HepG2 (cell line): ENCODE results near the gene CSTPP1. TPM values are rescaled to one million over a fixed set of nuclear protein-coding genes. Genes with fewer than 3 reads are reported as not detected.

Experiments used
- ATF4 ChIP-seq, 2 experiments: fragments of 450-650 bp in 1 of 2; sonication (generic) in 1 of 2; formaldehyde crosslinking; IDR thresholded peaks; 2 replicates each; pipeline versions ENCODE4 v1.5.0 to v1.8.0; 2020 to 2022; ENCODE audit warnings: mild to moderate bottlenecking in 1 of 2, missing genetic modification reagents in 1 of 2
- HDAC1 ChIP-seq: sonication (generic); formaldehyde crosslinking; IDR thresholded peaks from 2 replicates; pipeline ENCODE4 v1.5.1; 2020; ENCODE audit warnings: mild to moderate bottlenecking, missing genetic modification reagents
- MLLT10 ChIP-seq: sonication (generic); formaldehyde crosslinking; IDR thresholded peaks from 2 replicates; pipeline ENCODE4 v1.4.0; 2020; ENCODE audit warnings: missing genetic modification reagents
- MYC ChIP-seq: sonication (generic); formaldehyde crosslinking; IDR thresholded peaks from 2 replicates; pipeline ENCODE4 v1.9.0; 2021; ENCODE audit warnings: missing genetic modification reagents, borderline replicate concordance
- PAWR ChIP-seq: sonication (generic); formaldehyde crosslinking; IDR thresholded peaks from 2 replicates; pipeline ENCODE4 v1.4.0; 2020; ENCODE audit warnings: missing genetic modification reagents, mild to moderate bottlenecking, borderline replicate concordance
- RFX1 ChIP-seq: fragments of 450-650 bp; IDR thresholded peaks from 2 replicates; pipeline ENCODE4 v1.6.1; 2017
- ZIK1 ChIP-seq: sonication (generic); formaldehyde crosslinking; IDR thresholded peaks from 2 replicates; pipeline ENCODE4 v1.5.0; 2020; ENCODE audit warnings: mild to moderate bottlenecking, low read depth, missing genetic modification reagents, borderline replicate concordance
- ZNF609 ChIP-seq: sonication (generic); formaldehyde crosslinking; IDR thresholded peaks from 2 replicates; pipeline ENCODE4 v1.4.0; 2020; ENCODE audit warnings: mild to moderate bottlenecking, missing genetic modification reagents, borderline replicate concordance
- polyA plus RNA-seq, 8 experiments: library from polyadenylated mRNA; depleted of rRNA in 3 of 8; stranded (reverse) in 7 of 8; unstranded in 1 of 8; fragments of >200 nt; fragmentation: Illumina TruSeq in 4 of 8; extraction: Trizol in 4 of 8; gene quantifications; 2 replicates each; pipeline versions ENCODE4 v1.2.1 to v1.2.3, GENCODE V29; 2011 to 2016; ENCODE audit warnings: low read depth in 4 of 8, missing spikeins in 1 of 8, mixed read lengths in 1 of 8; ENCODE audit not compliant: insufficient read depth in 1 of 8
- total RNA-seq, 5 experiments: library from RNA; depleted of rRNA; stranded (reverse); fragments of >200 nt; fragmentation: Illumina TruSeq; extraction: Trizol; gene quantifications; 2 replicates each; pipeline ENCODE4 v1.2.3, GENCODE V29; 2016; ENCODE audit warnings: low read depth in 1 of 5

The CSTPP1 gene
- total and polyA plus RNA-seq, 2 of the 13 experiments (the other 11 are each of a cell fraction or from before 2014, with no cell fraction given), result 12.3 to 14.6 TPM

GRCh38 chr11:47062736-47063135 is 126.2 kb downstream of the CSTPP1 start (continued):
- TF ChIP-seq MLLT10 (CRISPR knock-in tag) (no peak), PAWR (CRISPR knock-in tag) (no peak), HDAC1 (CRISPR knock-in tag) (no peak), RFX1 (no peak), ZIK1 (CRISPR knock-in tag) (no peak), ZNF609 (CRISPR knock-in tag) (no peak), MYC (CRISPR knock-in tag) (no peak), ATF4 (CRISPR knock-in tag; IDR thresholded peaks at IDR 0.05) (no peak)
- TF ChIP-seq, all 625 proteins: peak for 0
